Measurements from ENCODE around the gene USF1. TPM values are rescaled to one million over a fixed set of nuclear protein-coding genes. Genes with fewer than 3 reads are reported as not detected.

The USF1 gene
- polyA plus RNA-seq, 1 donor (not counting 4 experiments of a cell fraction or from before 2014, with no cell fraction given): 31.6 TPM

- no peak for FAIRE-seq
- dilution Hi-C loops (cut with MboI; ENCODE audit: extremely low pct_ligation_motif_present, low sequenced_read_pairs): no loop called here
- H3K36me3 ChIP-seq (ENCODE audit: control insufficient read depth in 2 of 2, extremely low read depth in 1 of 2, insufficient read depth in 2 of 2, low read length in 2 of 2): no peaks in the 10 kb centered on the region
Measured at GRCh38 chr1:161048949-161049722, 3.4 kb upstream of the USF1 start.

GRCh38 chr1:161047436-161048420 is 2.0 kb upstream of the USF1 start:
- no peak overlapping the region for H3K9ac ChIP-seq (ENCODE audit: control insufficient read depth, extremely low read depth, insufficient read depth, low read length)
- no peak overlapping the region for H3K4me2 ChIP-seq (ENCODE audit: control insufficient read depth, extremely low read depth, insufficient read depth, low read depth, low read length)
- TF ChIP-seq EZH2 (IDR thresholded peaks at IDR 0.05; ENCODE audit: low read length): no peak
- TF ChIP-seq CTCF (optimal IDR thresholded peaks at IDR 0.05 in 1 of 3, IDR thresholded peaks at IDR 0.05 in 1 of 3, conservative IDR thresholded peaks at IDR 0.05 in 1 of 3; ENCODE audit: extremely low read depth in 1 of 3, insufficient read depth in 2 of 3, low read length in 3 of 3): no peak
- FAIRE-seq (no peak), DNase-seq (ENCODE audit: low read depth, low spot score) (no peak)
- dilution Hi-C loops (cut with MboI; ENCODE audit: extremely low pct_ligation_motif_present, low sequenced_read_pairs): no loop called here
- H3K4me1 ChIP-seq (ENCODE audit: control insufficient read depth, extremely low read depth, insufficient read depth, low read length): peaks cover 7% of the 10 kb centered on the region
- H3K9me1 ChIP-seq (ENCODE audit: control insufficient read depth, extremely low read depth, insufficient read depth, low read length): no peaks in the 10 kb centered on the region
- peaks cover 13% of the 10 kb centered on the region for H3K79me2 ChIP-seq (ENCODE audit: control insufficient read depth, insufficient read depth, low read length)
- no peak overlapping the region for H3K4me3 ChIP-seq (ENCODE audit: control insufficient read depth in 2 of 3, extremely low read depth in 1 of 3, insufficient read depth in 2 of 3, low read depth in 1 of 3, low read length in 3 of 3)
- H4K20me1 ChIP-seq (ENCODE audit: control insufficient read depth, extremely low read depth, insufficient read depth, low read length): no peaks in the 10 kb centered on the region
- peaks cover under 1 to 2% of the 10 kb centered on the region in 2 experiments for H3K36me3 ChIP-seq (ENCODE audit: control insufficient read depth in 2 of 2, extremely low read depth in 1 of 2, insufficient read depth in 2 of 2, low read length in 2 of 2)
- no peak overlapping the region for H2AFZ ChIP-seq (ENCODE audit: control insufficient read depth, low read length)
- H3K9me3 ChIP-seq (ENCODE audit: control insufficient read depth, low read depth, low read length): peaks cover 9% of the 10 kb centered on the region
- no peak overlapping the region for H3K27ac ChIP-seq (ENCODE audit: control insufficient read depth, insufficient read depth, low read length)
- no peaks in the 10 kb centered on the region for H3K27me3 ChIP-seq (ENCODE audit: control insufficient read depth, extremely low read depth, insufficient read depth, low read length)

More at GRCh38 chr1:161048949-161049722, 3.4 kb upstream of the USF1 start:
- peaks cover 7% of the 10 kb centered on the region for H3K4me1 ChIP-seq (ENCODE audit: control insufficient read depth, extremely low read depth, insufficient read depth, low read length)
- H3K9me1 ChIP-seq (ENCODE audit: control insufficient read depth, extremely low read depth, insufficient read depth, low read length): no peaks in the 10 kb centered on the region
- no peaks in the 10 kb centered on the region for H4K20me1 ChIP-seq (ENCODE audit: control insufficient read depth, extremely low read depth, insufficient read depth, low read length)
- H3K79me2 ChIP-seq (ENCODE audit: control insufficient read depth, insufficient read depth, low read length): peaks cover 12% of the 10 kb centered on the region
- H3K4me2 ChIP-seq (ENCODE audit: control insufficient read depth, extremely low read depth, insufficient read depth, low read depth, low read length): no peak overlapping the region
- peaks cover 9% of the 10 kb centered on the region for H3K9me3 ChIP-seq (ENCODE audit: control insufficient read depth, low read depth, low read length)
- no peak overlapping the region for H2AFZ ChIP-seq (ENCODE audit: control insufficient read depth, low read length)
- DNase-seq (ENCODE audit: low read depth, low spot score): no peak
- no peak overlapping the region for H3K27ac ChIP-seq (ENCODE audit: control insufficient read depth, insufficient read depth, low read length)
- no peak overlapping the region for H3K9ac ChIP-seq (ENCODE audit: control insufficient read depth, extremely low read depth, insufficient read depth, low read length)
- no peaks in the 10 kb centered on the region for H3K27me3 ChIP-seq (ENCODE audit: control insufficient read depth, extremely low read depth, insufficient read depth, low read length)
- H3K4me3 ChIP-seq (ENCODE audit: control insufficient read depth in 2 of 3, extremely low read depth in 1 of 3, insufficient read depth in 2 of 3, low read depth in 1 of 3, low read length in 3 of 3): no peak overlapping the region
- no peak for TF ChIP-seq EZH2 (IDR thresholded peaks at IDR 0.05; ENCODE audit: low read length)
- no peak for TF ChIP-seq CTCF (optimal IDR thresholded peaks at IDR 0.05 in 1 of 3, IDR thresholded peaks at IDR 0.05 in 1 of 3, conservative IDR thresholded peaks at IDR 0.05 in 1 of 3; ENCODE audit: extremely low read depth in 1 of 3, insufficient read depth in 2 of 3, low read length in 3 of 3)

All from keratinocyte (primary cell).